Adrenal gland (tissue), 12 donors: Measurements from ENCODE around the gene HS3ST2. TPM values are rescaled to one million over a fixed set of nuclear protein-coding genes. Genes with fewer than 3 reads are reported as not detected.

Experiments
- DNase-seq, 7 donors: peaks; one replicate each; pipeline ENCODE4 v3.0.0-alpha.2; 2019 to 2020
- H3K27ac ChIP-seq, 5 donors: fragments of 200-600 bp; sonication (generic) in 4 of 5; 1 replicate in 3 of 5; 2 replicates in 2 of 5; pipeline versions ENCODE4 v1.5.1 to v1.8.0; 2016 to 2020; ENCODE audit warnings: mild to moderate bottlenecking in 1 of 5
- H3K27me3 ChIP-seq: fragments of 200-600 bp; 2 replicates; pipeline ENCODE4 v1.8.0; 2021
- H3K36me3 ChIP-seq, 2 donors: fragments of 200-600 bp; replicated peaks in 1 of 2; 1 replicate in 1 of 2; 2 replicates in 1 of 2; pipeline versions ENCODE4 v1.5.1 to v1.8.0; 2018 to 2022
- H3K4me1 ChIP-seq, 2 donors: fragments of 200-600 bp; replicated peaks in 1 of 2; 1 replicate in 1 of 2; 2 replicates in 1 of 2; pipeline versions ENCODE4 v1.5.1 to v1.8.0; 2018 to 2021
- H3K4me3 ChIP-seq, 4 donors: fragments of 200-600 bp; sonication (generic) in 3 of 4; one replicate each; pipeline ENCODE4 v1.5.1; 2016 to 2018
- H3K9me3 ChIP-seq, 3 donors: fragments of 200-600 bp; sonication (generic) in 1 of 3; replicated peaks in 1 of 3; 1 replicate in 2 of 3; 2 replicates in 1 of 3; pipeline versions ENCODE4 v1.5.1 to v1.8.0; 2016 to 2021
- POLR2A ChIP-seq, 2 donors: fragments of 450-650 bp; IDR thresholded peaks; one replicate each; pipeline ENCODE4 v1.6.1; 2017; ENCODE audit warnings: antibody characterized with exemption in 2 of 2, mild to moderate bottlenecking in 2 of 2, moderate library complexity in 1 of 2
- WGBS, 4 donors: extraction: QIAGEN DNeasy Blood & Tissue Kit in 2 of 4; methylation state at CpG; one replicate each; pipeline versions ENCODE4 v1.1.5 to v1.1.7; 2013 to 2017; 5-methylcytosine and 5-hydroxymethylcytosine counted together
- intact Hi-C, 2 donors: fragments of 100-400 bp; cut with DNase I; formaldehyde crosslinking; loops; one replicate each; pipeline versions ENCODE4 v1.14.1 to v1.15.0; 2022 to 2023
- polyA plus RNA-seq, 3 donors: library from polyadenylated mRNA; stranded (reverse); fragments of 200-250 nt in 2 of 3; fragments of 350-450 nt in 1 of 3; fragmentation: Illumina TruSeq in 1 of 3; extraction: RNeasy Lipid Tissue Mini Kit (QIAGEN cat#74804) in 1 of 3; gene quantifications; one replicate each; pipeline ENCODE4 v1.2.3, GENCODE V29; 2013 to 2014
- total RNA-seq, 9 donors: library from RNA; depleted of rRNA in 4 of 9; stranded (reverse); fragments of >200 nt in 4 of 9; fragments of 120-200 nt in 1 of 9; fragmentation: NEBNext Ultra II Directional in 1 of 9; extraction: Animal tissue kit (Norgen Biotek cat#: 25700) in 1 of 9; gene quantifications; one replicate each; pipeline versions ENCODE4 v1.1.0 to v1.2.4, GENCODE V29; 2013 to 2023
- TF ChIP-seq, protein P1 (sequence below), 6 experiments: fragments of 450-650 bp in 4 of 6; fragments of 200-600 bp in 2 of 6; sonication (generic) in 1 of 6; IDR thresholded peaks; 1 replicate in 5 of 6; 2 replicates in 1 of 6; pipeline versions ENCODE4 v1.5.1 to v1.8.0; 2016 to 2021; ENCODE audit warnings: antibody characterized with exemption in 6 of 6, mild to moderate bottlenecking in 2 of 6, moderate library complexity in 1 of 6
- donor health status: healthy with polysubstance abuse.
- donor health status: Bipolar disorder and iron deficiency.
- donor health status: DM: yes; HTN: yes; CAD: no.
- donor health status: DM: no; HTN: no; CAD: no.
- donor health status: DM: no; HTN: no; CAD: no.
- donor health status: DM: yes; HTN: yes; CAD: no.

HS3ST2 gene
- total and polyA plus RNA-seq, 12 donors = 0.06 to 11.5 (median 2.6) TPM

GRCh38 chr16:22868593-22869224, 54.7 kb downstream of the HS3ST2 start:
- no peaks in the 10 kb centered on the region for H3K9me3 ChIP-seq
- TF ChIP-seq, protein P1, sequence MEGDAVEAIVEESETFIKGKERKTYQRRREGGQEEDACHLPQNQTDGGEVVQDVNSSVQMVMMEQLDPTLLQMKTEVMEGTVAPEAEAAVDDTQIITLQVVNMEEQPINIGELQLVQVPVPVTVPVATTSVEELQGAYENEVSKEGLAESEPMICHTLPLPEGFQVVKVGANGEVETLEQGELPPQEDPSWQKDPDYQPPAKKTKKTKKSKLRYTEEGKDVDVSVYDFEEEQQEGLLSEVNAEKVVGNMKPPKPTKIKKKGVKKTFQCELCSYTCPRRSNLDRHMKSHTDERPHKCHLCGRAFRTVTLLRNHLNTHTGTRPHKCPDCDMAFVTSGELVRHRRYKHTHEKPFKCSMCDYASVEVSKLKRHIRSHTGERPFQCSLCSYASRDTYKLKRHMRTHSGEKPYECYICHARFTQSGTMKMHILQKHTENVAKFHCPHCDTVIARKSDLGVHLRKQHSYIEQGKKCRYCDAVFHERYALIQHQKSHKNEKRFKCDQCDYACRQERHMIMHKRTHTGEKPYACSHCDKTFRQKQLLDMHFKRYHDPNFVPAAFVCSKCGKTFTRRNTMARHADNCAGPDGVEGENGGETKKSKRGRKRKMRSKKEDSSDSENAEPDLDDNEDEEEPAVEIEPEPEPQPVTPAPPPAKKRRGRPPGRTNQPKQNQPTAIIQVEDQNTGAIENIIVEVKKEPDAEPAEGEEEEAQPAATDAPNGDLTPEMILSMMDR (IDR thresholded peaks at IDR 0.05) = no peak
- TF ChIP-seq POLR2A (IDR thresholded peaks at IDR 0.05) = no peak
- WGBS, 4 donors = 56 to 62% (median 60%) methylated on average over 5 of the region's 5 CpGs
- no peak overlapping the region for H3K27ac ChIP-seq
- H3K36me3 ChIP-seq = no peaks in the 10 kb centered on the region
- H3K4me1 ChIP-seq = no peaks in the 10 kb centered on the region
- H3K4me3 ChIP-seq = no peak overlapping the region
- intact Hi-C loops = no loop called here
- H3K27me3 ChIP-seq = no peaks in the 10 kb centered on the region
- DNase-seq = peak in 1 of 7 donors; percentile 65

GRCh38 chr16:22871861-22872260, 57.9 kb downstream of the HS3ST2 start:
- no peak for TF ChIP-seq POLR2A (IDR thresholded peaks at IDR 0.05)
- TF ChIP-seq, protein P1 (IDR thresholded peaks at IDR 0.05) = no peak
- intact Hi-C loops = no loop called here
- no peak for DNase-seq

DNA sequence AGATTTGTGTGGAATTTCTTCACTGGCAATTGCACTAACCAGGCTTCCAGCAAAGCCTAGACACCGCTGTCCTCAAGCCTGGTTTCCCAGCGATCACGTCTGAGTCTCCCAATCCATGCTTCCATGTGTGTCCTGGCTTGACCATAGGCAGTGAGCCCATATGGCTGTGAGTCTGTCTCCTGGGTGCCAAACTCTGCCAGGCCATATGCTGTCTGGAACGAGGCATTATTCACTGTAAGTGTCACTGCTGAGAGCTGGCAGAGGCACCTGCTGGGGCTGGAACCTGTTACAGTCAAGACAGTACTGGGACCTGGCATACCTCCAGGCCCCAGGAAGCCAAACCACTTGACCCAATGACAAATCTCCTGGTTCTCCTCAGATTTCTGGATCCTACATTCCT, 60.4 kb downstream of the HS3ST2 start:
- no peaks in the 10 kb centered on the region for H3K36me3 ChIP-seq
- TF ChIP-seq POLR2A (IDR thresholded peaks at IDR 0.05) = no peak
- TF ChIP-seq, protein P1 (IDR thresholded peaks at IDR 0.05) = no peak
- no peaks in the 10 kb centered on the region for H3K27me3 ChIP-seq
- no peak overlapping the region for H3K27ac ChIP-seq
- WGBS, 4 donors = 68 to 82% (median 78%) methylated on average over 4 of the region's 4 CpGs
- no peak overlapping the region for H3K4me3 ChIP-seq
- no peak for DNase-seq
- no peaks in the 10 kb centered on the region for H3K9me3 ChIP-seq
- intact Hi-C loops = no loop called here
- no peaks in the 10 kb centered on the region for H3K4me1 ChIP-seq

More at GRCh38 chr16:22871861-22872260, 57.9 kb downstream of the HS3ST2 start:
- Histone ChIP-seq H3K27ac (no peak overlapping the region), H3K4me3 (no peak overlapping the region), H3K27me3 (no peaks in the 10 kb centered on the region), H3K36me3 (no peaks in the 10 kb centered on the region), H3K9me3 (no peaks in the 10 kb centered on the region), H3K4me1 (no peaks in the 10 kb centered on the region)
- 48 to 65% (median 59%) methylated on average over 4 of the region's 4 CpGs for WGBS, 4 donors

- DNase-seq = peak in 1 of 7 donors; percentile 79
- no peak overlapping the region for H3K4me3 ChIP-seq
- H3K9me3 ChIP-seq = no peaks in the 10 kb centered on the region
- TF ChIP-seq POLR2A (IDR thresholded peaks at IDR 0.05) = no peak
- TF ChIP-seq, protein P1 (IDR thresholded peaks at IDR 0.05) = no peak
- H3K4me1 ChIP-seq = no peaks in the 10 kb centered on the region
- no peaks in the 10 kb centered on the region for H3K27me3 ChIP-seq
- H3K36me3 ChIP-seq = no peaks in the 10 kb centered on the region
- 16 to 57% (median 43%) methylated on average over 5 to 6 of the region's 6 CpGs for WGBS, 4 donors
- no peak overlapping the region for H3K27ac ChIP-seq
- intact Hi-C loops = no loop called here
Measured at GRCh38 chr16:22878955-22879354, 65.0 kb downstream of the HS3ST2 start.
